ACC112 (cell line): ENCODE data around the gene SNRNP48.

Source experiments
- H2AFZ ChIP-seq: fragments of 200-600 bp; sonication (generic); one replicate; pipeline ENCODE4 v1.6.0; 2017; ENCODE audit warnings: antibody characterized with exemption, low read length; ENCODE audit not compliant: unreplicated experiment
- H3K27ac ChIP-seq: fragments of 200-600 bp; sonication (generic); 2 replicates; pipeline ENCODE4 v1.5.1; 2014; ENCODE audit warnings: low read depth, mild to moderate bottlenecking, antibody characterized with exemption, low read length, moderate library complexity
- H3K27me3 ChIP-seq: fragments of 200-600 bp; sonication (generic); 2 replicates; pipeline ENCODE4 v1.6.1; 2014; ENCODE audit warnings: mild to moderate bottlenecking, antibody characterized with exemption, low read length, moderate library complexity, mixed read lengths; ENCODE audit not compliant: insufficient read depth
- H3K36me3 ChIP-seq: fragments of 200-600 bp; sonication (generic); 2 replicates; pipeline ENCODE4 v1.6.1; 2016; ENCODE audit warnings: mild to moderate bottlenecking, antibody characterized with exemption, low read length, moderate library complexity, mixed read lengths; ENCODE audit not compliant: insufficient read depth
- H3K4me1 ChIP-seq: fragments of 200-600 bp; sonication (generic); one replicate; pipeline ENCODE4 v1.6.1; 2016; ENCODE audit warnings: low read length, mixed read lengths; ENCODE audit not compliant: insufficient read depth, unreplicated experiment, control insufficient read depth
- H3K4me3 ChIP-seq: fragments of 200-600 bp; sonication (generic); 2 replicates; pipeline ENCODE4 v1.5.1; 2014; ENCODE audit warnings: mild to moderate bottlenecking, low read depth, low read length
- H3K79me2 ChIP-seq: fragments of 200-600 bp; sonication (generic); one replicate; pipeline ENCODE4 v1.6.0; 2016; ENCODE audit warnings: low read length; ENCODE audit not compliant: control insufficient read depth, unreplicated experiment, insufficient read depth

Gene SNRNP48

DNA sequence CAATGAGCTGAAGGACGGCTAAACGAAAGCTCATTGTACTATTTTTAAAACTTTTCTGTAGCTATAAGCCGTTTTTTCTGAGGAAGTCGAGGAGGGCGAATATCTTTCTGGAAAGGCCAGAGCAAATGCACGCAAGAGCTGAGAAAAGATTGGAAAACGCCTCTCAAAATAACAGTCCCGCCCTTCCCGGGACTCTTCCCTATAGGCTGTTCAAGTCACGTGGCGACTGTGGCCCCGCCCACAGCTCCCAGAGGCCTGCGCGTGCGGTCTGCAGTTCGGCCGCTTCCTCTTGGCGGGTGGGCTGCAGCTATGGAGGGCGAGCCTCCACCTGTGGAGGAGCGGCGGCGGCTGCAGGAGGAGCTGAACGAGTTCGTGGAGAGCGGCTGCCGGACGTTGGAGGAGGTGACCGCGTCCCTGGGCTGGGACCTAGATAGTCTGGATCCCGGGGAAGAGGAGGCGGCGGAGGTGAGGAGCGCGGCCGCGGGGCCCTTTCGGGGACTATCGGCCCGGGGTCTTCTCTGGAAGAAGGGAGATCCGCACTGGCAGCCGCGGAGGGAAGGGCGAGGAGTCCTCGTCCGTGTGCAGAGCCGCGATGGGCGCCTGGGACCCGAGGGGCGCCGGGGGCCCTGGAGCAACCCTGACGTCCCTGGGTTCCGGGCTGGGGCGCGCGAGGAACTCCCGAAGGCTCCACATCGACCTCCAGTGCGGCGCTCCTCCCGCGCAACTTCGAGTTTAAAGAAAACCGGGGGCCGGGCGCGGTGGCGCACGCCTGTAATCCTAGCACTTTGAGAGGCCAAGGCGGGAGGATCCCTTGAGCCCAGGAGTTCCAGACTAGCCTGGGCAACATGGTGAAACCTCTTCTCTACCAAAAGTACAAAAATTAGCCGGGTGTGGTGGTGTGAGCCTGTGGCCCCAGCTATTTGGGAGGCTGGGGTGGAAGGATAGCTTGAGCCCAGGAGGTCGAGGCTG is at the start of gene SNRNP48:
Gene SNRNP48 (plus strand): TSS at position 250 of the 969 bp plus-strand sequence. CDS start 60 bp downstream, at position 310.
- Histone ChIP-seq H3K4me1 (peaks cover 16% of the 10 kb centered on the region), H2AFZ (peak within 1 kb of the TSS; percentile 88), H3K27me3 (no peaks in the 10 kb centered on the region), H3K79me2 (peaks cover 33% of the 10 kb centered on the region), H3K4me3 (peak within 1 kb of the TSS; percentile 80), H3K27ac (peak within 1 kb of the TSS; percentile 35), H3K36me3 (peaks cover 16% of the 10 kb centered on the region)

DNA sequence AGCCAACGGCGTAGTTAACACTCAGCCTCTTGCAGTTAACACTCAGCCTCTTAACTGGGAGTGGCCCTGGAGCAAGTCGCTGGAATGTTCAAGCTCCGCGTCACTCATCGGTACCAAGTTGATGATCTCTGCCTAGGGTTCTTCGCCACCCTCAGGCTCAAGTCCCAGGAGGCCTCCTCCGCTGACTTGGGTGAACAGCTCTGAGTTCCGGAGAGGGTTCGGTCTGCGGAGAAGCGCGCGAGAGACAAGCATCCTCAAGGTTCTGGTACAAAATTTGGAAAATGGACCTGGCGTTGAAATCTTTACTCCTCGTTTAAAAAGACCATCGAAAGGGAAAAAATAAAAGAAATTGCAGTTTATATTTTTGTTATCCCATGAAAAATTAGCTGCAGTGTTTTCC is 49.4 kb upstream of the SNRNP48 start:
- Histone ChIP-seq H3K79me2 (peaks cover 36% of the 10 kb centered on the region), H3K4me3 (peak overlapping the region; percentile 97), H3K4me1 (peaks cover 34% of the 10 kb centered on the region), H3K27ac (peak overlapping the region; percentile 83), H3K36me3 (no peaks in the 10 kb centered on the region), H3K27me3 (no peaks in the 10 kb centered on the region), H2AFZ (peak overlapping the region; percentile 90)

DNA sequence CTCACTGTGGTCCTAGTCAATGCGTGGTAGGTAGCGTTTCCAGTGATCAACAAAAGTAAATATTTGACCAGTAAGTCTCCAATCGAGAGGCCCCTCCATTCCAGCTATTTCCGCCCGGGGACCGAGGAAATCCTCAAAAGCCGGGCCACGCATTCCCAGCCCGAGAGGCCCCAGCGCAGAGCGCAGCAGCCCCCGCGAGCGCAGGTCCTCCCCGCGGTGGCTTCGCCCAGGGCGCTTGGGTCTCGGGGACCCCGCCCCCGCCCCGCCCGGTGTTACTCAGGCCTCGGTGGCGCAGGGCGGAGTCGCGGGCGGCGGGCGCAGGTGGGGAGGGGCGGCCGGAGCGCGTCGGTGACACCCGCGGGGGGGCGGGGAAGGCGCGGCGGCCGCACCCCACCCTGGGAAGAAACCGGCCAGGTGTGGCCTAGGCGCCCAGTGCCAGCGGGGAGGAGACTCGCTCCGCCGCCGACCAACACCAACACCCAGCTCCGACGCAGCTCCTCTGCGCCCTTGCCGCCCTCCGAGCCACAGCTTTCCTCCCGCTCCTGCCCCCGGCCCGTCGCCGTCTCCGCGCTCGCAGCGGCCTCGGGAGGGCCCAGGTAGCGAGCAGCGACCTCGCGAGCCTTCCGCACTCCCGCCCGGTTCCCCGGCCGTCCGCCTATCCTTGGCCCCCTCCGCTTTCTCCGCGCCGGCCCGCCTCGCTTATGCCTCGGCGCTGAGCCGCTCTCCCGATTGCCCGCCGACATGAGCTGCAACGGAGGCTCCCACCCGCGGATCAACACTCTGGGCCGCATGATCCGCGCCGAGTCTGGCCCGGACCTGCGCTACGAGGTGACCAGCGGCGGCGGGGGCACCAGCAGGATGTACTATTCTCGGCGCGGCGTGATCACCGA is 48.6 kb upstream of the SNRNP48 start, which contains the start of gene DSP:
Gene DSP (plus strand): TSS at position 497 of the 890 bp plus-strand sequence. CDS start 245 bp downstream, at position 742.
- Histone ChIP-seq H3K79me2 (peaks cover 43% of the 10 kb centered on the region), H3K4me3 (peak within 1 kb of the TSS; percentile 97), H3K27ac (peak within 1 kb of the TSS; percentile 83), H2AFZ (peak within 1 kb of the TSS; percentile 90), H3K4me1 (peaks cover 30% of the 10 kb centered on the region), H3K27me3 (no peaks in the 10 kb centered on the region), H3K36me3 (no peaks in the 10 kb centered on the region)

DNA sequence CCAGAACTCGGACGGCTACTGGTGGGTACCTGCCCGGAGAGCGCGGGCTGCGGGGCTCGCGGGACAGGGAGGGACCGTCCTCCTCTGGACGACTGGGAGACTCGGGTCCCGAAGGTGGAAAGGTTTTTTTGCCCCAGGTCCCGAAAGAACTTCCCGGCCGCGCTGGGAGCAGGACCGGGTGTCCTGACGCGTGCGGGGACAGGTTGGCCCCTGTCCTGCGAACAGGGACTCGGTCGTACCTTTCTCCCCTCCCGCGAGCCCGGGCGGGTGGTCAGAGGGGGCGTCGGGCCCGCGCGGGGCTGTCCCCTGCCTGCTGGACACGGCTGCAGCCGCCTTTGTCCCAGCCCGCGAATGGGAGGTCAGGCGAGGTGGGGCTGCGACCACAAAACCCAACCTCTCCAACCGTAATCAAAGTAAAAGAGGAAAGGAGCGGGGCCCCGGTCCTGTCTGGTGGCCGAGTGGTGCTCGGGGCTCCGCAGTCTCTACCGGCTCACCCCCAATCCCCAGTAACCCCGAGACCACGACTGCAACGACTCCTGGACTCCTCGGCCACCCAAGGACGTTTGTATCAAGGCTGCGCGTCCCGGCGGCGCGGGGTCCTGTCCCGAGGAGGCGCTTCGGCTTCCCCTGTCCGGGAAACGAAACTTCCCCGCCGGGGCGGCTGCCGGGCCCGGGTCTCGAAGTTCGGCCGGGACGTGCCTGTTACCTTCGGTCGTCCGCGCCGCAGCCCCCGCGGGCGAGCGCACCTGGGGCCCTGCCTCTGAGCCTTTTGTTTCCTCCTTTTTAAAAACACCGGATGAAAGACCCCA is 47.7 kb upstream of the SNRNP48 start:
- Histone ChIP-seq H3K4me3 (peak overlapping the region; percentile 97), H2AFZ (peak overlapping the region; percentile 90), H3K36me3 (no peaks in the 10 kb centered on the region), H3K4me1 (peaks cover 29% of the 10 kb centered on the region), H3K27ac (peak overlapping the region; percentile 83), H3K79me2 (peaks cover 52% of the 10 kb centered on the region), H3K27me3 (no peaks in the 10 kb centered on the region)

- H3K4me3 ChIP-seq: peak overlapping the region; percentile 97
- H3K4me1 ChIP-seq: peaks cover 21% of the 10 kb centered on the region
- H3K27ac ChIP-seq: peak overlapping the region; percentile 83
- no peaks in the 10 kb centered on the region for H3K36me3 ChIP-seq
- H2AFZ ChIP-seq: peak overlapping the region; percentile 90
- H3K79me2 ChIP-seq: peaks cover 53% of the 10 kb centered on the region
- no peaks in the 10 kb centered on the region for H3K27me3 ChIP-seq
Measured at GRCh38 chr6:7542874-7543624, 46.9 kb upstream of the SNRNP48 start.

- H3K36me3 ChIP-seq: no peaks in the 10 kb centered on the region
- no peak overlapping the region for H2AFZ ChIP-seq
- peaks cover 53% of the 10 kb centered on the region for H3K79me2 ChIP-seq
- H3K4me3 ChIP-seq: peak overlapping the region; percentile 97
- no peaks in the 10 kb centered on the region for H3K27me3 ChIP-seq
- peaks cover 15% of the 10 kb centered on the region for H3K4me1 ChIP-seq
- peak overlapping the region; percentile 56 for H3K27ac ChIP-seq
Measured at GRCh38 chr6:7543789-7544424, 46.1 kb upstream of the SNRNP48 start.

GRCh38 chr6:7544597-7544996 is 45.4 kb upstream of the SNRNP48 start:
- no peaks in the 10 kb centered on the region for H3K36me3 ChIP-seq
- H3K4me1 ChIP-seq: peaks cover 15% of the 10 kb centered on the region
- no peak overlapping the region for H3K27ac ChIP-seq
- peaks cover 55% of the 10 kb centered on the region for H3K79me2 ChIP-seq
- no peak overlapping the region for H2AFZ ChIP-seq
- H3K4me3 ChIP-seq: peak overlapping the region; percentile 97
- no peaks in the 10 kb centered on the region for H3K27me3 ChIP-seq

DNA sequence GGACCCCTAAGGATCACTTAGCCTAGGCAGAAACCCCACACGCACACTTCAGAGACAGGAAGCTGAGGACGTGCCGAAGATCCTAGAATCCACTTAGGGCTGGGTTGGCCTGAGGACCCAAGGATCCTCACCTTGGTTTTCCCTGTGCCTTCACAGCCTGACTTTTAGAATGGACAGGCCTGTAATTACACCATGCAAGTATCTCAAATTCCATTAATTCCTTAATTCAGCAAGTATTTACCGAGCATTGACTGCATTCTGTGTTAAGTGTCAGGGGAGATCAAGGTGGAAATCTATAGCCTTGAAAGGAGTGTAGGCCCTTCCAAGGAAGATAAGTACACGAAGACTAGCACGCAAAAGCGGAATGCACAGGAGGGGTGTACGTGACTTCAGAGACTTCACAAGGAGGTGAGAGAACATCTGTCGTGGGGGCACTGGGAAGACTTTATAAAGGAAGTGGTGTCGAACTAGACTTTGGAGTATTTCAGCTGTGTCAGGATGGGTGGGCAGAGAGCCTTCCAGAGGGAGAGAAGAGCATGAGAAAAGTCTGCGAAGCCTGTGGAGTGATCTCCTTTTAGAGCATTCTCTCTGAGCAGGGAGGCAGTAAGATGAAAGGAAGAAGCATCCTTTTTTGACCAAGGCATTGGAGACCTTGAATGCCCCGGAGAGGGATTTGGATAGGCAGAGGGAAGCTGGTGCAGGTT is 44.5 kb upstream of the SNRNP48 start:
- peaks cover 14% of the 10 kb centered on the region for H3K4me1 ChIP-seq
- no peaks in the 10 kb centered on the region for H3K36me3 ChIP-seq
- H3K27ac ChIP-seq: no peak overlapping the region
- H3K79me2 ChIP-seq: peaks cover 56% of the 10 kb centered on the region
- H3K27me3 ChIP-seq: no peaks in the 10 kb centered on the region
- no peak overlapping the region for H3K4me3 ChIP-seq
- no peak overlapping the region for H2AFZ ChIP-seq

DNA sequence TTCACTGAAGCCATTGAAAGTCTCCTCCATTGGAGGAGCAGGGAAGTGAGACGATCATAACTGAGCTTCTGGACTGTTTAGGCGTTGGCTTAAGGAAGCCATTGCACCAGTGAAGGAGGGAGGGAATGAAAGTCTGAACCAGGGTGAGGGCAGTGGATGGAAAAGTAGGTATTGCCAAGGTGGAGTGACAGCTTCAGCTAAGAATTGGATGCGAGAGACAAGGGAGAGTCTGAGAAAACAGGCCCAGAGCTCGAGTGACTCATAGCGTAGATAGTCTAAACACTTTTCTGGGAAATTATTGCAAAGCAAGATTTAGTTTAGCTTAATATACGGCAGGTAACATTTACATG is 44.0 kb upstream of the SNRNP48 start:
- Histone ChIP-seq H3K79me2 (peaks cover 56% of the 10 kb centered on the region), H3K27me3 (no peaks in the 10 kb centered on the region), H3K4me3 (no peak overlapping the region), H2AFZ (no peak overlapping the region), H3K36me3 (no peaks in the 10 kb centered on the region; the same call in 1 of the 2 replicates), H3K27ac (no peak overlapping the region), H3K4me1 (peaks cover 12% of the 10 kb centered on the region)
